Measurements from ENCODE around the gene COG5.
A peak's percentile ranks its signal among the peaks of the same experiment; 100 is the strongest.

COG5 gene

DNA sequence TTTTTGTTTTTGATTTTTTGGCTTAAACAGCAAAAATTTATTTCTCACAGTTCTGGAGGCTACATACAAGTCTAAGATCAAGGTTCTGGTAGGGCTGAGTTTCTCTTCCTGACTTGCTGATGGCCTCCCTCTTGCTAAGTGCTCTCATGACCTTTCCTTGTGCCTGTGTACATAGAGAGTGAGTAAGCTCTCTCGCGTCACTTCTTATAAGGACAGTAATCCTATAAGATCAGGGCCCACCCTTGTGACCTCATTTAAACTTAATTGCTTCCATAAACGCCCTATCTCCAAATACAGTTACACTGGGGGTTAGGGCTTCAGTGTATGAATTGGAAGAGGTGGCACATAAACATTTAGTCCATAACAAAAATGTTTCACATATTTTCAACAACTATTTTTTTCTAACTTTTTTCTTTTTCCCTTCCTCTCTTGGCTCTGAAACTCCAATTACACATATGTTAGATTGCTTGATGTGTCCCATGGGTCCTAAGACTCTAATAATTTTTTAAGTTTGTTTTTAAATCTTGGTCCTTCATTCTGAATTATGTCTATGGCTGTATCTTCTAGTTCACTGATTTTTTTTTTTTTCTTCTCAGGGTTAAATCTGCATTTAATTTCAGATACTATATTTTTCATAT, 245.1 kb downstream of the COG5 start:
- Histone ChIP-seq H3K27me3 (ENCODE audit: insufficient read depth, low read depth, severe bottlenecking) (no peaks in the 10 kb centered on the region), H3K27ac (no peak overlapping the region), H3K4me3 (ENCODE audit: low read depth, low read length) (no peak overlapping the region), H3K36me3 (no peaks in the 10 kb centered on the region; the same call in 1 of the 2 replicates), H3K9me3 (ENCODE audit: severe bottlenecking) (no peaks in the 10 kb centered on the region)
- DNase-seq = peak; percentile 8
- TF ChIP-seq, protein P1, sequence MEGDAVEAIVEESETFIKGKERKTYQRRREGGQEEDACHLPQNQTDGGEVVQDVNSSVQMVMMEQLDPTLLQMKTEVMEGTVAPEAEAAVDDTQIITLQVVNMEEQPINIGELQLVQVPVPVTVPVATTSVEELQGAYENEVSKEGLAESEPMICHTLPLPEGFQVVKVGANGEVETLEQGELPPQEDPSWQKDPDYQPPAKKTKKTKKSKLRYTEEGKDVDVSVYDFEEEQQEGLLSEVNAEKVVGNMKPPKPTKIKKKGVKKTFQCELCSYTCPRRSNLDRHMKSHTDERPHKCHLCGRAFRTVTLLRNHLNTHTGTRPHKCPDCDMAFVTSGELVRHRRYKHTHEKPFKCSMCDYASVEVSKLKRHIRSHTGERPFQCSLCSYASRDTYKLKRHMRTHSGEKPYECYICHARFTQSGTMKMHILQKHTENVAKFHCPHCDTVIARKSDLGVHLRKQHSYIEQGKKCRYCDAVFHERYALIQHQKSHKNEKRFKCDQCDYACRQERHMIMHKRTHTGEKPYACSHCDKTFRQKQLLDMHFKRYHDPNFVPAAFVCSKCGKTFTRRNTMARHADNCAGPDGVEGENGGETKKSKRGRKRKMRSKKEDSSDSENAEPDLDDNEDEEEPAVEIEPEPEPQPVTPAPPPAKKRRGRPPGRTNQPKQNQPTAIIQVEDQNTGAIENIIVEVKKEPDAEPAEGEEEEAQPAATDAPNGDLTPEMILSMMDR (IDR thresholded peaks at IDR 0.05; ENCODE audit: low read depth, low read length) = no peak

DNA sequence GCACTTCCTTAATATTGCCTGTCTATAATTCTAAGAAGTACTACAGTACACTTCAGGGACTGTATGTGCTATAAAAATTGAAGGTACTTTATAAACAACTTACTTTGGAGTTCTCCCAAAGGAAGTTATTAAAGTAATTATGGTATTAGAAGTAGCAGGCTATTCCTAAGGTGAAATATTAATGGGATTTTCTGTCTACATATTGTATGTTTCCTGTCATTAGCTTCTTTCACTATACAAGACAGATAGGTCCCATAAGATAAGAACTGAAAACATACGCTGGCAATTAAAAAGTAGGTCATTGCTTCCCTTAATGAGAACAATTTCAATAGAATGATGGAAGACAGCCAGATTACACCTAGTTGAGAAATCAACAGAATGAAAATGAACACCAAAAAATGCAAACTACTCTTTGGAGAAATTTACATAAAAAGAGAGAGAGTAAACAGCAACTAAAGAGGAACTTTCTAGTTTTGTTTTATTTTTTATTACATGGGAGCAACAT, 248.0 kb downstream of the COG5 start:
- Histone ChIP-seq H3K9me3 (ENCODE audit: severe bottlenecking) (no peaks in the 10 kb centered on the region), H3K36me3 (no peaks in the 10 kb centered on the region), H3K27me3 (ENCODE audit: insufficient read depth, low read depth, severe bottlenecking) (no peaks in the 10 kb centered on the region), H3K4me3 (ENCODE audit: low read depth, low read length) (no peak overlapping the region), H3K27ac (no peak overlapping the region; the same call in 1 of the 2 replicates)
- DNase-seq = no peak
- TF ChIP-seq, protein P1 (IDR thresholded peaks at IDR 0.05; ENCODE audit: low read depth, low read length) = no peak

DNA sequence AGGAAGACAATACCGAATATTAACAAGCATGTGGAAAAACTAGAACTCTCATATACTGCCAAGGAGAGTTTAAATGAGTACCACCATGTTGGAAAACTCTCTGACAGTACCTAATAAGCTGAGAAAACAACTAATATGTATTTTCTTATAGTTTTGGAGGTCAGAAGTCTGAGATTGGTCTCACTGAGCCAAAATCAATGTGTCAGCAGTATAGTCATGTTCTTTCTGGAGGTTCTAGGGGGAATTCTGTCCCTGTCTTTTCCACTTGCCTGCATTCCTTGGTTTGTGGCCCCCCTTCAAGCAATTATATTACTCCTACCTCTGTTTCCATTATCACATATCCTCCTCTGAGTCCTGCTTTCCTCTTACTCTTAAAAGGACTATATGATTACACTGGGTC, 250.4 kb downstream of the COG5 start:
- H3K9me3 ChIP-seq (ENCODE audit: severe bottlenecking) = no peaks in the 10 kb centered on the region
- no peak for DNase-seq
- H3K27ac ChIP-seq = no peak overlapping the region
- no peak overlapping the region for H3K4me3 ChIP-seq (ENCODE audit: low read depth, low read length)
- H3K36me3 ChIP-seq = no peaks in the 10 kb centered on the region
- H3K27me3 ChIP-seq (ENCODE audit: insufficient read depth, low read depth, severe bottlenecking) = no peaks in the 10 kb centered on the region
- TF ChIP-seq, protein P1 (IDR thresholded peaks at IDR 0.05; ENCODE audit: low read depth, low read length) = no peak

DNA sequence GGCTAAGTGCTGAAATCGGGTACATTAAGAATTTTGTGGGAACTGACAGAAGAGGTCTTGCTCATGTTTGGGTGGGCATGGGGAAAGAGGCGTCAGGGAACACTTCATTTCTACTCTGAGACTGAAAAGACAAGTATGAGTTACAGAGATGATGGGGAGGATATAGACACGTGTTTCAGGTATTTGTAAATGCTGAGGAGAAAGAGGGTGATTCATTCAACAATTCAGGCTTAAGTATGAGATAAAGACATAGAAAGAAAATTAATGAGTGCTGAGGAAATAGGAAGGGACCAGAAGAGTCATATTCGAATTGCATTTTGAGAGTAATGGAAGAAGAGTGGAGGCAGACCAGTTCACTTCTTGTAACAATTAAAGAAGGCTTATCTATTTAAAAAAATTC, 251.3 kb downstream of the COG5 start:
- no peak for DNase-seq
- H3K27me3 ChIP-seq (ENCODE audit: insufficient read depth, low read depth, severe bottlenecking) = no peaks in the 10 kb centered on the region
- TF ChIP-seq, protein P1 (IDR thresholded peaks at IDR 0.05; ENCODE audit: low read depth, low read length) = no peak
- no peaks in the 10 kb centered on the region for H3K9me3 ChIP-seq (ENCODE audit: severe bottlenecking)
- H3K4me3 ChIP-seq (ENCODE audit: low read depth, low read length) = no peak overlapping the region
- no peak overlapping the region for H3K27ac ChIP-seq
- no peaks in the 10 kb centered on the region for H3K36me3 ChIP-seq

DNA sequence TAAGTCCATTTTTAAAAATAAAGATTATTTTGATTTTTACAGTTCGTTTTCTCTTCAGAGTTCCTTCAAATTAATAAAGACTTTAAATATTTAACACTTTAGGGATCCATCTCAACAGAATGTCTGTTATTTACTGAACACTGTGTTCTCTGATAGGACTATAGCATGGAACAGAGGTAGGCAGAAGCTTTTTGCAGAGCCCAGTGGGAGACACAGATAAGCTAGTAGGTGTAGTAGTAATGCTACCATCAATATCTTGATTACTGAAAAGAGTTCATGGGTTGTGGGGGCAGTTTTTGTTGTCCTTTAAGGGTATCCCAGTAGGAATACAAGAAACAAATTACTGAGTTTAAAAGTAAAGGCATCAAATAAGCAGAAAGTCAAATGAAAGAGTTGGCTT, 254.4 kb downstream of the COG5 start:
- H3K27ac ChIP-seq = no peak overlapping the region
- H3K4me3 ChIP-seq (ENCODE audit: low read depth, low read length) = no peak overlapping the region
- H3K36me3 ChIP-seq = no peaks in the 10 kb centered on the region
- TF ChIP-seq, protein P1 (IDR thresholded peaks at IDR 0.05; ENCODE audit: low read depth, low read length) = no peak
- DNase-seq = no peak
- H3K27me3 ChIP-seq (ENCODE audit: insufficient read depth, low read depth, severe bottlenecking) = no peaks in the 10 kb centered on the region
- no peaks in the 10 kb centered on the region for H3K9me3 ChIP-seq (ENCODE audit: severe bottlenecking)

DNA sequence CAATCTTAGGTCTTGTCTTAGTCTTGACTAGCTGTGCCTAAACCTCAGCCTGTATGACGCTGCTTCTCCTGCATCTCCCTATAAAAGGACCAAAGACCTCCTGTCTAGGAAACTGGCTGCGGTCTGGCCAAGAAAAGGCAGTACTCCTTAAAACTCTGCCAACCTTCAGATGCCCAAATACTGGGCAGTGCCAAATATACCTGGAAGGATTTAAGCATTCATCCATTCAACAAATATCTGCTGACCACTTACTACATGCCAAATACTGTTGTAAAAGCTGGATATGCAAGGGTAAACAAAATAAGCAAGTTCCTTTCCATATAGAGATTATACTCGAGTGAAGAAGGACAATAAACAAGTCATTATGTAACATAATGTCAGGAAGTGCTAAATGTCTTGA, 259.1 kb downstream of the COG5 start:
- DNase-seq = no peak
- TF ChIP-seq, protein P1 (IDR thresholded peaks at IDR 0.05; ENCODE audit: low read depth, low read length) = no peak
- Histone ChIP-seq H3K27me3 (ENCODE audit: insufficient read depth, low read depth, severe bottlenecking) (no peaks in the 10 kb centered on the region), H3K36me3 (no peaks in the 10 kb centered on the region), H3K4me3 (ENCODE audit: low read depth, low read length) (no peak overlapping the region), H3K27ac (no peak overlapping the region), H3K9me3 (ENCODE audit: severe bottlenecking) (no peaks in the 10 kb centered on the region)

All from WERI-Rb-1 (cell line).